Inflammatory macrophage treated with lipopolysaccharide for 1 hour (primary cell): Measurements from ENCODE around the gene ZNF397.
A peak's percentile ranks its signal among the peaks of the same experiment; 100 is the strongest.
"Not testable (repeated sequence)": the region's sequence is repeated elsewhere in the genome, so short reads cannot be mapped to it uniquely, and the experiment has no call there.

Experiments used
- DNase-seq, 2 donors: peaks; one replicate each; pipeline ENCODE4 v3.0.0-alpha.2; 2020 to 2022

Gene ZNF397

DNA sequence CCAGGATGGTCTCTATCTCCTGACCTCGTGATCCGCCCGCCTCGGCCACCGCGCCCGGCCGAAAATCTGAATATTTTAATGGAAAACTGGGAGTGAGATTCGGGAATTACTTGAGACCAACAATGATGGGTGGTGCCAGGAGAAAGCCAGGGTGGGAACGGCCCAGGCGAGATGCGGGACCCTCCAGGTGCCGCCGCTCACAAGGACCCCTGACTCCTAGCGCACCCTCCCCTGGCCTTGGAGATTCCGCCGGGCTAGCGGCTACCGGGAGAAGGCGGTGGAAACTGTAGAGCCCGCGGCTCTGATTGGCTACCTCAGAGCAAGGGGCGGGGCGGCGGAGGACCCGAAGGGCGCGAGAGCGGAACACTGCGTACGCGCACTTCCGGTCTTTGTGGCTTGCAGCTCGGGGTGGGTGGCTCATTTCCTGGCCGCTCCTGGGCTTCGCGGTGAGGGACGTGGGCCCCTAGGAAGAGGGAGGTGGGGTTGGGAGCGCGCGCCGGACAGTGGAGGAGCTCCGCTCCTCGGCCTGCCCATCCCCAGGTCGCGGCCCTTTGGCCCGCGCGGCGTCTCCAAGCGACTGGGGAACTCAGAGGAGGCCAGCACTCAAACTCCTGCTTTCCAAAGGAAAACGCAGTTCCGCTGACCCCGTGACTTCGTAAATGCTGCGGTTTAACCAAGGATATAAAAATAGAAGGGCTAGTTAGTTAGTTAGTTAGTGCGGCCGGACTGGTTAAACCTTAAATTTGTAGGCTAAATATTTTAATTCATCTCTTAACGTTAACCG, at the start of gene ZNF397:
TSS of gene ZNF397 (plus strand) at position 371 of the 784 bp plus-strand sequence. CDS start 1,437 bp downstream, outside the sequence.
- DNase-seq = peak; percentile 96 to 97

DNA sequence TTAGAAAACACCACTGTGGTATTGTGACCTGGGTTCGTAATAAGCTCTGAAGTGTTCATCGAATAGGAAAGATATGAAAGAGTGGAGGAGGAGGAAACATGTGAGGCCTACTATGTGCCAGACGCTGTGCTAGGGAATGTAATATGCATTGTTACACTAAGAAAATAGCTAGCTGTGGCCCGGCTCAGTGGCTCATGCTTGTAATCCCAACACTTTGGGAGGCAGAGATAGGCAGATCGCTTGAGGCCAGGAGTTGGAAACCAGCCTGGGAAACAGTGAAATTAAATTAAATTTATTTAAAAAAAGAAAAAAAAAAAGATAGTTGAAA, 49.2 kb upstream of the ZNF397 start:
- DNase-seq = no peak

DNA sequence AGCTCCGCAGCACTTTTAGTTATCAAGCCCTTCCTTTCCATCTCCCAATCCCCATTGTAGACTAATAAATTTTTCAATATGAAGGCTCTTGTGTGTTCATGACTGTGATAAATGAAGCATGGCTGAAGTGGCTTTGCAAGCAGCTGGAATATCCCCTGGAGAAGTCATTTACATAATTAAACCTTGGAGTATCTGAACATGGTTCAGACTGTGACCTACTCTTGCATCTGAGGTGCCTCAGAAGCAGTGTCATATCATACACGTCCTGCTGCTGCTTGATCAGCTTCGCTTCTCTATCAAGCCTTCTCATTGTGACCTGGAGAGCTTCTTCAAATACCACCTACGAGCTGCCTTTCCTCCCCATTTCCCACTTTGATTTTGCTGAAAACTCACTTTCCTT, 48.4 kb upstream of the ZNF397 start:
- DNase-seq = no peak

DNA sequence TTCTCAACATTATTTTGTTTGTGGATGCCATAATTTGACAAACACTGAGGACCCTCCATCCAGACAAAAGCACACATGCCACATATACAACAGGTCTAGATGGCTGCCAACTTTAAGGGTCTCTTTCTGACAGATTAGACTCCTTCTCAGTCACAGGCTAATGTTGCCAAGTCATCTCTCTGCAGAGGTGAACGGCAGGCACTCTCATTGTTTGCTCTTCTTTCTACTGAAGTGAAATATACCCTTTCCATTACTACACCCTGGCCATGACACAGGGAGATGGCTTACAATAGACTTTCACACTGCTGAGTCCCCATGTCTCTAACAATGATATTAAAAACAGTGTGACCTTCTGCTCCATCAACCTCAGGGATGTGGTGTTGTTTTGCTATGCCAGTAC, 47.5 kb upstream of the ZNF397 start:
- DNase-seq = no peak

DNA sequence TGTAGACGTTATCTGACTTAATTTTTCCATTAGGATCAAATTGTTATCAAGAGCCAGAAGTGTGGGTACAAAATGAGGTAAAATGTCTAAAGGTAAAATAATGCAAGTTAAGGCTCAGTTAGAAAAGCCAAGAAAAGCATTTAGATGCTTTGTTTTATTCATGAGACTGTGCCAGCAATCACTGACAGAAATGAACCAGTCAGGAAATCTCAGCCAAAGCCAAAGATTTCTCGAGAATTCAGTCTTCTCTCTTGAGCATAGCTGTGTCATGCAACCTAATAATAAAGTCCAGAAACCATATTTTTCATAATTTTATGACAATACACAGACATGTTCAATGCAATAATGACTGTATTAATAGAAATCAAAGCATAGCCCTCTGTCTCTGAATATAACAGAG, 43.5 kb upstream of the ZNF397 start:
- no peak for DNase-seq

DNA sequence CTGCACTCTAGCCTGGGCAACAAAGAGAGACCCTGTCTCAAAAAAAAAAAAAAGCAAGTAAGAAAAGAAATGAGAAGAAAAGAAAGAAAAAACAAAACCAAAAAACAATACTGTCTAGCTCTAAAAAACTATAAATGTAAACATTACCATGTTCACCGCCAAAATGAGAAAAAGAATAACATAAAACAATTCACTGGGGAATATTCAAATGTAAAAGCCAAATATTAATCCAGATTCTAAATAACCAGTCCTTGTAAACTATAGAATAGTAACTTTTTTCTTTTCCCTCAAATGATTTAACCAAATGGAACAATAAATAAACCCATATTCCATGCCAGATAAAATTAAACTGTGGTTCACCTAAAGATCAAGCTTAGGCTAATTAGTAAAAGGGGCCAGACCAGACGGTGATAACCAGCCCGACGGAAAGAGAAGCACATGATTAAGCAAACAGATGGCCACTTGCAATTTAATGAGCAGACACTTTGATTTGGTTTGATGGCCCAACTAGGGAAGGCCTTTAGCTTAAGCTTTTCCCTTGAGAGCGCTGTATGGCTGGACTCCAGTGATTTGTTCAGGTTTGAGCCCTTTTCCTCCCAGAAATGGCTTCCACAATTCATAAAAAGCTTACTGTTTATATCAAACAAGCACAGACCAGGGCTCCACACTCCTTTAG, 39.4 kb upstream of the ZNF397 start:
- DNase-seq = no peak

DNA sequence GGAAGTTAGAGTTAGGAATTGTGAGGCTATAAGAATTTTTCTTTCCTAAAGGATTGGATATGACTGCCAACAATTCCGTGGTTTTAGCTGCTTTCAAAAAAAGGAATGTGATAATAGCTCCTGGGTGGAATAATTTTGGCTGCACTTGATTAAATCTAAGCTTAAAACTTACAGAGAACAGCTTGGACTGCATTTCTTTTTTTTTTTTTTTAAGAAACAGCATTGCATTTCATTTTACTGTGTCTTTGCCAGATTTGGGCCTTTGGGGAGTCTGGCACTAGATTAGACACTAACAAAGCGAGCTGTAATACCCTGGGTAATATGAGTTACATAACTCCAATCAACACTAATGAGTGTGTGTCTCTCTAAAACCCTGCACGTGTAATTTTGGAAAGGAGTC, 37.8 kb upstream of the ZNF397 start:
- DNase-seq = no peak

DNA sequence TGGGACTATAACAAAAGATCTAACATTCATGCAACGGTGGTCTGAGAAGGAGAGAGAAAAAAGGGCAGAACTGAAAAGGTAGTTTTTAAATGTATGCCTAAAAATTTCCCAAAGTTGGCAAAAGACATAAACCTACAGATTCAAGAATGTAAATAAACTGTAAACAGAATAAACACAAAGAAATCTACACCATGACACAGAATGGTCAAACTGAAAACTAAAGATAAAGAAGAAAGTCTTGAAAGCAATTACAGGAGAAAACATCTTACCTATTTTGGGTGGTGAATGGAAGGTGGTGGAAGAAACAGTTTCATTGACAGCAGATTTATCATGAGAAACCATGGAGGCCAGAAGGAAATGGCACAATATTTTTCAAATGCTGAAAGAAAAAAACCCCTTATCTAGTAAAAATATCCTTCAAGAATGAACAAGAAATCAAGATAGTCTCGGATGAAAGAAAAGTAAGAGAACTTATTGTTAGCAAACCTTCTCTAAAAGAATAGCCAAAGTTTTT, 35.6 kb upstream of the ZNF397 start:
- DNase-seq = no peak

DNA sequence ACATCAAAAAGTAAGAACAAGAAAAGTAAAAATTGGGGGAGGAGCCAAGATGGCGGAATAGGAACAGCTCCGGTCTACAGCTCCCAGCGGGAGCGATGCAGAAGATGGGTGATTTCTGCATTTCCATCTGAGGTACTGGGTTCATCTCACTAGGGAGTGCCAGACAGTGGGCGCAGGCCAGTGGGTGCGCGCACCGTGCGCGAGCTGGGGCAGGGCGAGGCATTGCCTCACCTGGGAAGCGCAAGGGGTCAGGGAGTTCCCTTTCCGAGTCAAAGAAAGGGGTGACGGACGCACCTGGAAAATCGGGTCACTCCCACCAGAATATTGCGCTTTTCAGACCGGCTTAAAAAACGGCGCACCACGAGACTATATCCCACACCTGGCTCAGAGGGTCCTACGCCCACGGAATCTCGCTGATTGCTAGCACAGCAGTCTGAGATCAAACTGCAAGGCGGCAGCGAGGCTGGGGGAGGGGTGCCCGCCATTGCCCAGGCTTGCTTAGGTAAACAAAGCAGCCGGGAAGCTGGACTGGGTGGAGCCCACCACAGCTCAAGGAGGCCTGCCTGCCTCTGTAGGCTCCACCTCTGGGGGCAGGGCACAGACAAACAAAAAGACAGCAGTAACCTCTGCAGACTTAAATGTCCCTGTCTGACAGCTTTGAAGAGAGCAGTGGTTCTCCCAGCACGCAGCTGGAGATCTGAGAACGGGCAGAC, 34.9 kb upstream of the ZNF397 start:
- not testable (repeated sequence) for DNase-seq

DNA sequence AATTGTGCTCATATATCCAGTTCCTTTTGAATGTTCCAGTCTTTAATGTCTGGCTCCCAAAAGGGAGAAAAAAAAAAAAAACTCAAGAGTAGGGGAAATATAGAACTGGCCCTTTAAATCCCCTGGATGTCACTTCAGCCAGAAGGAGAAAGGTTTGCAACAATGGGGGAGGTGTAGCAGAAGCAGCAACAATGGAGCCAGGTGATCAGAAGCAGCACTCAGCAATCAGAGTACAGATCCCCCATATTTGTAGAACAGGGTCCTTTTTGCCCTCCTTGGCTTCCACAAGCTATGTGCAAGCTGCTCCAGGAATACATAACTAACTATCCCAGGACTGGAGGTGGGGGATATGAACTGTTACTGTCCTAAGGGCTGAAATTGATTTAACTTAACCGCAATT, 25.8 kb upstream of the ZNF397 start:
- DNase-seq = no peak

DNA sequence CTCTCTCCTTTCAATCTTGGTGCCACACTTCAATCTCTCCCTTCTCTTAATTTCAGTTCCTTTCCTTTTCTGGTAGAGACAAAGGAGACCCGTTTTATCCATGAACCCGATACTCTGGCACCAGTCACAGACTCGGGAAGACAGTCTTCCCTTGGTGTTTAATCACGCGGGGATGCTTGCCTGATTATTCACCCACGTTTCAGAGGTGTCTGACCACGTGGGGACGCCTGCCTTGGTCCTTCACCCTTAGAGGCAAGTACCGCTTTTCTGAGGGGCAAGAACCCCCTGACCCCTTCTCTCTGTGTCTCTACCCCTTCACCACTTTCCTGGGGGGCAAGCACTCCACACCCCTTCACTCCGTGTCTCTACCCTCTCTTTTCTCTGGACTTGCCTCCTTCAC, 24.2 kb upstream of the ZNF397 start:
- not testable (repeated sequence) for DNase-seq

DNA sequence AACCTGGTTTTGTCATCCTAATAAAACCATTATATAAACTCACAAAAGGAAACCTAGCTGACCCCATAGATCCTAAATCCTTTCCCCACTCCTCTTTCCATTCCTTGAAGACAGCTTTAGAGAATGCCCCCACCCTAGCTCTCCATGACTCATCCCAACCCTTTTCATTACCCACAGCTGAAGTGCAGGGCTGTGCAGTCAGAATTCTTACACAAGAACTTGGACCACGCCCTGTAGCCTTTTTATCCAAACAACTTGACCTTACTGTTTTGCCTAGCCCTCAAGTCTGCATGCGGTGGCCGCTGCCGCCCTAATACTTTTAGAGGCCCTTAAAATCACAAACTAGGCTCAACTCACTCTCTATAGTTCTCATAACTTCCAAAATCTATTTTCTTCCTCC, 21.5 kb upstream of the ZNF397 start:
- not testable (repeated sequence) for DNase-seq

DNA sequence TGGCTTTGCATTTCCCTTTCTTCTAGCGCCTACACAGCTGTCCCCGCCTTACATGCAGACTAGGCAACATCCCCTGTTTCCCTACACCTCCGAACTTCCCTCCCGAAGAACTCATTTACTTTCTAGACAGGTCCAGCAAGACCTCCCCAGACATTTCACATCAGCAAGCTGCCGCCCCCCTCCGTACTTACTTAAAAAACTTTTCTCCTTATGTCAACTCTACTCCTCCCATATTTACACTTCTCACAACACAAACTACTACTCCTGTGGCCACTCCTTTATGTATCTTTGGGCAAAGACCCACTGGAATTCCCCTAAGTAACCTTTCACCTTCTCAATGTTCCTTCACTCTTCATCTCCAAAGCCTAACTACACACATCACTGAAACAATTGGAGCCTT, 20.4 kb upstream of the ZNF397 start:
- DNase-seq = no peak

DNA sequence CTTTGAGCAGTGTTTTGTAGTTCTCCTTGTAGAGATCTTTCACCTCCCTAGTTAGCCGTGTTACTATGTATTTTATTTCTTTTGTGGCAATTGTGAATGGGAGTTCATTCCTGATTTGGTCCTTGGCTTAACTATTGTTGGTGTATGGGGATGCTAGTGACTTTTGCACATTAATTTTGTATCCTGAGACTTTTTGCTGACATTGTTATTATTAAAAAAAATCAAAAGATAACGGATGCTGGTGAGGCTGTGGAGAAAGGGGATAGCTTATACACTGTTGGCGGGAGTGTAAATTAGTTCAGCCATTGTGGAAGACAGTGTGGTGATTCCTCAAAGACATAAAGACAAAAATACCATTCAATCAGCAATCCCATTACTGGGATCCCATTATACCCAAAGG, 17.0 kb upstream of the ZNF397 start:
- DNase-seq = no peak

DNA sequence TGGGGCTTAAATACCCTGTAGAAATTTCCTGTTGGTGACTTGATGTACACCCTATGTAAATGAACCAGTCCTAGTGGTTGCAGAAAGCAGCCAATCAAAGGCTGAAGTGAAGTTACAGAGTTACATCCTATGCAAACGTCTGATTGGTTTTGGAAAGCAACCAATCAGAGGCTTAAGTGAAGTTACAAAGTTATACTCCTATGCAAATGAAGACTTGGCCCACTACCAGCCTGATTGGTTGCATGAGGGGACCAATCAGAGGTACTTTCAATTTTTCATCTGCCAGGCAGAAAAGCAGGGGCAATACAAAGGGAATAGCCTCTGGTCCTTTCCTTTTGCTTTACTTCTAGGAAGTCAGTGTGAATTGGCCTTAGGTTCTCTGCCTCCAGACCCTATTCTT, 13.6 kb upstream of the ZNF397 start:
- no peak for DNase-seq

DNA sequence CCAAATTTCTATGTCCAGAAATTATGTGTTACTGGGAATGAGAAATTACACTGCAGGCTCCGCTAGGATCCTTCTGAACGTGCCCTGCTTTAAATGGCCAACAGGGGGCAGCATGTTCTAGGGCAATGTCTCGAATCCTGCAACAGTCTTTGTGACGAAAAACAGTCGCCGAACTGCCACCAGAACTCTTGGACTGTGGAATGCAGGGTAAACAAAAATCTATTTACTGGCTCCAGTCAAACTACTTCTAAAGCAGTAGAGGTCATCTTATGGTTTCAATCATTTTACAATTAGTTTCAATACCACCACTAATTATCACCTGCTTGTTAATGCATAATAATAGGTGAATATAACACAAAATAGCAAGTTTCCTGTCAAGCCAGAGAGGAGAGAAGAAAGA, 9.8 kb upstream of the ZNF397 start:
- DNase-seq = peak; percentile 66 to 94

DNA sequence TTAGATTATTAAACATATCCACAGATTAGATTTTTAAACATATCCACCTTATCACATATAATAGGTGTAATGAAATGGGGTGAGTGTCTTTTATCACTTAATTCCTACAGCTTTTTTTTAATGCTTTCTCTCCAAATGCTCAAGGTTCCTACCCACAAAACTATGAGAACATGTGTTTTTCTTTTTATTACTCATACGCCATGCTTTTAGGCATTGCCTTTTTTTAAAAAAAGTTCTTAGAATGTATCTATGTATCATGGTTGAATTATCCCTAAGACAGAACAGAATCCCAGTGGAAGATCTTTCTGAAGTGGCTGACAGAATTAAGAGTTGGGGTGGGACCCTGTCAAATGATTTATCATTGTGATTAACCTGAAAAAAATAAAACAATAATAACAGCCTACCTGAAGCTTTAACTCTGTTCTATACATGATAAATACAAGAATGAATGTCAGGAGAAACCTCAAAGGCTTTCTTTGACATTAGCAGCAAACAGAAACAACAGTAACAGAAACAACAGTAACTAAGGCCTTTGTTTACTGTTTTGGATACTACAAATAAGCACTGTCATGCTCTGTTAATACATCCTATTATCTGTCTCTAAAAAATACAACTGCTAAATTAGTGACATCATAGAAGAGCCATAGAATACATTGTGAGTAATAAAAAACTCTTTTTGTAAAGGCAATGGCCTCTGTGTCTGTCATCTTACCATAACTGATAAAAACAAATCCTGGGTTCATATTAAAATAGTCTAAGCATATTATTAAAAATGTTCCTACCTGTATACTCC, 4.1 kb upstream of the ZNF397 start:
- DNase-seq = no peak

DNA sequence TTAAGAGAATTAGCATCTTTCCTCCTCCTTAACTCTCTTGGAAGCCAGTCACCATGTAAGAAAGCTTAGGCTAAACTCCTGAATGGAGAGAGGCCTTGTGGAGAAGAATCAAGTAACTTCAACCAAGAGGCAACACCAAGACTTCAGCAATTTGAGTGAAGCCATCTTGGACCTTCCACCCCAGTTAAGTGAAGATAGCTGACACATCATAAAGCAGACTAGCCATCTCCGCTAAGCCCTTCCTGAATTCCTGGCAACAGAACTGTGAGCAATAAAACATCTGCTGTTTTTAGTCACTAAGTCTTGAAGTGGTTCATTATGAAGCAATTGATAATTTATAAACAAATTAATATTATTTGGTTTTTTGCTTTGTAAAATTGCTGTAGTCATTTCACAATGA, 1.5 kb upstream of the ZNF397 start:
- DNase-seq = no peak

DNA sequence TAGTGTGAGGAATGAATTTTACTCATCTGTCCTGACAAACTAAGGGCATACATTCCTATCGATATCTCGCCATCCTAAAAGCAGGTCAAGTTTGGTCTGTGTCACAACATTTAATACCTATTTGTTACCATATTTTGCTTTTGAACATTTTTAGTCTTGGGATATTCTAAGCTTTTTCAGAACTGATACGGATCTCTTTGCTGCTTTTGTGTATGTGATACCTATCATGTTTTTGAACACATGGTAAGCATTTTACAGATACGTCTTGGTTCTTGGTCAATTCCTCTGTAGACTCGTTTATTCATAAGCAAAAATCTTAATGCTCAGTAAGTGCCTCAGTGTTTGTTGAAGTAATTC, 592 bp downstream of the ZNF397 start:
- peak; percentile 5 to 14 for DNase-seq

DNA sequence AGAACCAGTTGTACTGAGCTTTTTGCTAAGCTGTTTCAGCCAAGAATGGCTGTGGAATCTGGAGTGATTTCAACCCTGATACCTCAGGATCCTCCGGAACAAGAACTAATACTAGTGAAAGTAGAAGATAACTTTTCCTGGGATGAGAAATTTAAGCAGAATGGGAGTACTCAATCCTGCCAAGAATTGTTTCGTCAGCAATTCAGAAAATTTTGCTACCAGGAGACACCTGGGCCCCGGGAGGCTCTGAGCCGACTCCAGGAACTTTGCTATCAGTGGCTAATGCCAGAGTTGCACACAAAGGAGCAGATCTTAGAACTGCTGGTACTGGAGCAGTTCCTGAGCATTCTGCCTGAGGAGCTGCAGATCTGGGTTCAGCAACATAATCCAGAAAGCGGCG, 1.6 kb downstream of the ZNF397 start:
- no peak for DNase-seq

DNA sequence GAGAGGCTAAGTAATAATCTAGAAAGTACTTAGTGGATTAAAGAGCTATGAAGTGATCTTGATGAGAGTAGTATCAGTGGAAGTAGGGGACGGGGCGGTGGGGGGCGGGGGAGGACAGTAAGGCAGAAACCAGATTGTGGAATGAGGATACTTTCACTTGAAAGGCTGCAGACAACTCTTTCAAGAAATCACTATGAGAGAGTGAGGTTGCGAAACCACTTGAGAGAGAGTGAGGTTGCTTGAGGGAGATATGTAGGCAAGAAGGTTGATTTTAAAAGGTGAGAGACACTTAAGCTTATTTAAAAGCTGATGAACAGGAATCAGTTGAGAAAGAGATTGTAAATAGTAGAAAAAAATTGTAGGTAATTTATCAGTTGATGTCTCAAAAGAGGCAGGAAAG, 3.8 kb downstream of the ZNF397 start:
- no peak for DNase-seq

DNA sequence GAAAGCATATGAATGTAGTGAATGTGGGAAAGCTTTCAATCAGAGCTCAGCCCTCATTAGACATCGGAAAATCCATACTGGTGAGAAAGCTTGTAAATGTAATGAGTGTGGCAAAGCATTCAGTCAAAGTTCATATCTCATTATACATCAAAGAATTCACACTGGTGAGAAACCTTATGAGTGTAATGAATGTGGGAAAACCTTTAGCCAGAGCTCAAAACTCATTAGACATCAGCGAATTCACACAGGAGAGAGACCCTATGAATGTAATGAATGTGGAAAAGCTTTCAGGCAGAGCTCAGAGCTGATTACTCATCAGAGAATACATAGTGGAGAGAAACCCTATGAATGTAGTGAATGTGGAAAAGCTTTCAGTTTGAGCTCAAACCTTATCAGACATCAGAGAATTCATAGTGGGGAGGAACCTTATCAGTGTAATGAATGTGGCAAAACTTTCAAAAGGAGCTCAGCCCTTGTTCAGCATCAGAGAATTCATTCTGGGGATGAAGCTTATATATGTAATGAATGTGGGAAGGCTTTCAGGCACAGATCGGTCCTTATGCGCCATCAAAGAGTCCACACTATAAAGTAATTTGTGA, 5.0 kb downstream of the ZNF397 start:
- no peak for DNase-seq

DNA sequence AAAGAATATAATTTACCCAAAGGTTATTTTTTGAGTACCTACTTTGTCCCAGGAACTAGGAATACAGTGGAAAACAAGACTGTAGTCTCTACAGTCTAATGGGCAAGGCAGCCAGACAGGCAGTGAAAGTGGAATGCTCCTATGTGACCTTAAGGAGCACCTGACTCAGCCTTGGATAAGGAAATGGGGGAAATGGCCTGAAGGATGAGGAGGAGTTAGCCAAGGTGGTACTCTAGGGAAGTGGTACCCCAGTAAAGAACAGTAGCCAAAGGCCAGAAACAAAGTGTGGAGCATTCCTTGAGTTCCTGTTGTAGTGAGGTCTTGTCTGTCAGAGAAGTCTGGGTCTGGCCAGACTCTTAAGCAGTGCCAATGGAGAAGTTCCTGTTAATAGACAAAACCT, 6.0 kb downstream of the ZNF397 start:
- DNase-seq = no peak
